DMS53 treated with DMSO at 0.1 percent for 48 hours (cell line): ENCODE measurements around the gene DIO2.

Experiments used
- DNase-seq: peaks from one replicate; lab custom pipeline; 2025; ENCODE audit not compliant: unreplicated experiment; lab: John Stamatoyannopoulos, UW

Gene DIO2

DNA sequence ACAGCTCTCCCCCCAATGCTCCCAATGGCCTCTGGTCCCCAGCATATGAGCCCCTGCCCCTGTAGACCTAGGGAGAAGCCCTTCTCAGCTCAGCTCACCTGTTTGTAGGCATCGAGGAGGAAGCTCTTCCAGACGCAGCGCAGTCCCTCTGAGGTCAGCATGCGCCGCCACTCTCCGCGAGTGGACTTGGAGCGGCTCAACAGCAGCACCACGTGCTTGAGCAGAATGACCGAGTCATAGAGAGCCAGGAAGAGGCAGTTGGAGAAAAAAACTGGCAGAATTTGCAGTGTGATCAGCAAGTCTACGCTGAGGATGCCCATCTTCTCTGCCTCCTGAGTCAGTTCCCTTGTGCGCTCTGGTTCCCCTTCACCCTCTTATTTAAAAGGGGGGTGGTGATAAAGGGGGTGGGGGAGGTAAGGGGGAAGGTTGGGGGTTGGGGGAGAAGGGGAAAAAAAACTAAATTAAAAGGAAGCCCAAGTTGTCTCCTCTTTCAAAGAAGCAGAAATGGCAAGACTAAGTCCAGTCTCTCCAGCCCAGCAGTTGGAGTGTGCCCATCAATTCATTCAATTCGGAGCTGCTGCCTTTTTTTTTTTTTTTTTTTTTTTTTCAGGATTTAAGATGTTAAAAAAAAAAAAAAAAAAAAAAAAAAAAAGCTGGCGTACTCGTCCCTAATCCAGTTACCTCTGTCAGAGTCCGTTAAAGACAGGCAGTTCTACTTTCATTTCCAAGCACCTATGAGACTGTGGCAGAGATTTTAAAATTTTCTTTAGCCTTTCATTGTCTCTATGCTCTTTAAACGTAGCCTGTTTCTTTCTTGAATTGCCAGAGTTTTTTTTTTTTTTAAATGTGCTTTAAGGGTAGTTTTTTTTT lies at the start of gene DIO2:
DIO2 (minus strand) TSS at position 352 of the 870 bp plus-strand sequence; CDS start at position 320, 32 bp downstream.
- peak; percentile 53 for DNase-seq

- DNase-seq = no peak
Measured at GRCh38 chr14:80260645-80261044, 49.3 kb upstream of the DIO2 start.

- no peak for DNase-seq
Measured at GRCh38 chr14:80239631-80240030, 28.3 kb upstream of the DIO2 start.

DNA sequence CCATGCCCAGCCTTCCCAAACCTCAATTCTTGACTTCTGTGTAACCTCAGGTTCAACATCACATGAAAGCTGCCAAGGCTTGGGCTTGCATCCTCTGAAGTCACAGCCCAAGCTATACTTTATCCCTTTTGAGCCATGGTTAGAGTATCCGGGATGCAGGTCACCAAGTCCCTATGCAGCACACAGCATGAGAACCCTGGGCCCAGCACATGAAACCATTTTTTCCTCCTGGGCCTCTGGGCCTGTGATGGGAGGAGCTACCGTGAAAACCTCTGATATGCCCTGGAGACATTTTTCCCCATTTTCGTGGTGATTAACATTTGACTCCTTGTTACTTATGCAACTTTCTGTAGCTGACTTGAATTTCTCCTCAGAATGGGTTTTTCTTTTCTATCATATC lies 25.8 kb upstream of the DIO2 start:
- DNase-seq = no peak

- no peak for DNase-seq
Measured at GRCh38 chr14:80233470-80234089, 22.3 kb upstream of the DIO2 start.

- no peak for DNase-seq
Measured at GRCh38 chr14:80231702-80232101, 20.4 kb upstream of the DIO2 start.

DNA sequence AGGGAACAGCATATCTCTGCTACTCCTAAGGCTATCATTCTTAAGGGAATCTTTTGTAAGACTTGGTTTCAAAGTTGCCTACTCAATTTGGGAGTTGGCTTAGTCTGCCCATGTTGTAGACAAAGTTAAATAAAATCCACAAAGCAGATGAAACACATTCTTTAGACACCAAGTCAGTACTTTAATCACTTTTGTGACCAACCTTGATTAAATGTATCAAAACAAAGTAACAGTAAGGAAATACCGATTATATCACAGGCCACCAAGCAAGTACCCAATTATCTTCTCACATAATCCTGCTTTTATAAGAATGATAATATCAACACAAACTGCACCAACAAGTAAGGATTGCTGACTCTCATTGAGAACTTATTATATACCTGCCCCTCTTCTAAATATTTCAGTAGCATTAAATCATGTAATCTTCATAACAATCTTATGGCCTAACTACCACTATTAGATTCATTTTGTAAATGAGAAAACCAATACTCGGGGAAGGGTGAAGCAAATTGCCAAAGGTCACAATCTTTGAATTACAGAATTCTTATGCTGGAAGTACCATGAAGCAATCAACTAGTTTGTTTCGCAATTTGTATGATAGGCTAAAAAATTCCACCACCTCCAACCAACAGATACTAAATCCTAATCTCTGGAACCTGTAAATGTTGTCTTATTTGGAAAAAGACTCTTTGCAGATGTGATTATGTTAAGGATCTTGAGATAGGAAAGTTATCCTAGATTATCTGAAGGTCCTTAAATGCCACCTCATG lies 12.6 kb upstream of the DIO2 start:
- DNase-seq = no peak

GRCh38 chr14:80216818-80217217 lies 5.5 kb upstream of the DIO2 start:
- DNase-seq = no peak

DNA sequence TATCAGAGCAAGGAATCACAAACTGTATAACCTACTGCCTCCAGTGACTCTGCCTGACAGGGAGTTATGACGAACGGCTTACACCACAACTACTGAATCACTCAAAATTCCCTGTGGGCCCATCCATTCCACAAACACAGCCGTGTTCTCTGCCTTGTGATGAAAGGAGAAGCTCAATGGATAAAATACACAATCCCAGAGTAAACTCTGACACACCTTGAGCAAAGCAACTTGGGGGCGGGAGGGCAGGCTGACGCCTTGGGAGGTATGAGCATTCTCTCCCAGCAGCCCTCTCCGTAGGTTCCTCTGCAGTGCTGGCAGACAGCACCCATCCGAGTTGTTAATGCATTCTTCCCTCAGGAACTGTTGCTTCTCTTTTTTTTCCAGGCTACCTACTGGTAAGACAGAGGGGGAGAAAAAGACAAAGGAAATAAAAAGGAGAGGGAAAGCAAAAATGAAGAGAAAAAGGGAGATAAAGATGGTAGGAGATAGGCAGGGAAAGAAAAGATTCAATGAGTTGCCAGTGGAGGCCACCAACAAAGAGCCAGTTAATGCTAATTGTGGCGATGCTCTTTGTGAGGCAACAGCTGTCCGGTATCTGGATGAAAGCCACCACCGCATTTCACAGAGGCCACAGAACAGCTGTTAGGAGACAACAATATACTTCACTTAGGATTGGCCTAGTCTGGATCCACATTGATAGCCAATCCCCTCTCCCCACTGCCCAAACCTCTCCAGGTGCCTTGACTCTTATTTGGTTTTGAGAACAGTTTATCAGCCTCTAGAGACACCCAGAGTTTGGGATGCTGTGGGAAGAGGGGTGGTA lies 4.7 kb upstream of the DIO2 start:
- DNase-seq = no peak

GRCh38 chr14:80215081-80215480 lies 3.8 kb upstream of the DIO2 start:
- no peak for DNase-seq

DNA sequence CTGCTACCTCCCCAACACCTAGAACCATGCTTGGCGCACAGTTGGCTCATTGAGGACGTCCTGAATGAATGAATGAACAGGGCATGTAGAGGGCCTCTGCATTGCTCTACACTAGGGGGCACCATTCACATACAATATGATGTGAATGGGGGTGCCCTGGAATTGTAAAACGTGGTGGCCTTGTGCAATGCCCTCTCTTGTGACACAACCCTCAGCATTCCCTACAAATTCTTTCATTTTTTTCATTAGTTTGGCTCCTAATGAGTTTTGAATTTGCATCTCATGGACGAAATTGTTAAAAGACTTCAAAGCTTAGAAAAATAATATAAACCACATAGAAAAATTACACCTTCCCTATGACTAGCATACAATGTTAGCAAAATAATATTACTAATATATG lies 2.3 kb upstream of the DIO2 start:
- DNase-seq = peak; percentile 8

GRCh38 chr14:80212023-80212397 lies 706 bp upstream of the DIO2 start:
- DNase-seq = no peak

DNA sequence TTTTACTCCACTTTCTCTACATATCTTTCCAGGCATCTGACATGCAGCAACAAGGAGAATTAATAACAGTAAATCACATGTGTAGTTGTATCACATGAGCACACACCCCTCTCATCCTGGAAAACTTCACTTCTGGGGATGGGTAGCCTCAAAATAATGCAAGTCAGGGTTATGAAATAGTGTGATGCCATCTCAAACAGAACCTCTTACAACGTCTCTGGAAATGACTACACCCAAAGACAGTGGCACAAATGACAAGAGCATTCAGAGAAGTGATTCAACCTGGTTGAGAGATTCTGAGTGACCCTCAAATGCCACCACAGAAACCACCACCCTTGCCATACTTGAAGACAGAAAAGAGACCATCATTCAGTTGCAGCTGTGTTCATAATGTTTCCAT lies 2.8 kb downstream of the DIO2 start:
- no peak for DNase-seq

DNA sequence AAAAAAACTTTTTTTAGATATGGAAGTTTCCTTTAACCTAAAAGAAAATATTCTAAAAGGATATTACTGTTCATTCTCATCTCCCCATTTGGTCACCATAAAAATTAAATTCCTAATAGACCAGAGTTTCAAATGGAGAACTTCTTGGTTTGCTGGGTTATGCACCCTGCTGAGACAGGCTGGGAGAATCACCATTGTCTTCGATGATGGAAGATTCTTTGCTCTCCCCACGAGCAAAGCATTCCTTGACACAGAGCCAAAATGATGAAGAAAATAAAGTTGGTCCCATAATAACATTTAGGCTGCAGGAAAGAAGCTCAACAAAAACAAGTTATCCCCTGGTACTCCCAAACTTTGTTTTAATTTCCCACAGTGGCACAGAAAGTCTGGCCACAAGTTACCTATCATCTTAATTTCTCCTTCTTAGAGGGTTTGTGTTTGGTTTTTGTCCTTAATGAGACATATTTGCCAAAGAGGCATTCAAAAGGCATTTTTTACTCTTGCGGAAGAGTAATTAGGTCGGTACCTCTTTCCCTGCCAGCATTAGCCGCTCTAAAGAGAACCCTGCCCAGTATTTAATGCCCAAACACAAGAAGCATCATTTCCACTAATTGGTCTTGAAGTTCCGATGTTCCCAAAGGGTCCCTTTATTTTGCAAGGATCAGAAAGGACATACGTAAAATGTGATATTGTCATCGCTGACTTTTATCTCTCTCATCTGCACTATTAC lies 4.8 kb downstream of the DIO2 start:
- no peak for DNase-seq

DNA sequence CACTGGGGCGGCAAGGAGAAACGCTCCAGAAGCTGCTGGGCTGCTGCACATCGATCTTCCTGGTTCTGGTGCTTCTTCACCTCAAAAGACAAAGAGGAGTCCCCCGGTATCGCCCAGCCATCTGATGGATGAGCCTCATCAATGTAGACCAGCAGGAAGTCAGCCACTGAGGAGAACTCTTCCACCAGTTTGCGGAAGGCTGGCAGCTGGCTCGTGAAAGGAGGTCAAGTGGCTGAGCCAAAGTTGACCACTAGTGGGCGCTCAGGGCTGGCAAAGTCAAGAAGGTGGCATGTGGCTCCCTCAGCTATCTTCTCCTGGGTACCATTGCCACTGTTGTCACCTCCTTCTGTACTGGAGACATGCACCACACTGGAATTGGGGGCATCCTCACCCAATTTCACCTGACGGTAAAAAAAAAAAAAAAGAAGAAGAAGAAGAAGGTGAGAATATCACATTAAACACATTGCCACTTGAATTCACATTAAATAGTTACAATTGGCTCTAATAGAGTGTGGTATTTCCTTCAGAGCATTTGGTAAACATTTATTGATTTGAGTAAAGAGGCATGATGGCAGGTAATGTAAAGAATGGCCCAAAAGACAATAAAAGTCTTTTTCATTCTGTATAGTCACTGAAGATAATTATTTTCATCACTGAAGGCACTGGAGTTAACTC lies 8.3 kb downstream of the DIO2 start:
- DNase-seq = peak; percentile 10

- no peak for DNase-seq
Measured at GRCh38 chr14:80200093-80200492, 11.2 kb downstream of the DIO2 start.

- no peak for DNase-seq
Measured at GRCh38 chr14:80188571-80188970, 22.7 kb downstream of the DIO2 start.

DNA sequence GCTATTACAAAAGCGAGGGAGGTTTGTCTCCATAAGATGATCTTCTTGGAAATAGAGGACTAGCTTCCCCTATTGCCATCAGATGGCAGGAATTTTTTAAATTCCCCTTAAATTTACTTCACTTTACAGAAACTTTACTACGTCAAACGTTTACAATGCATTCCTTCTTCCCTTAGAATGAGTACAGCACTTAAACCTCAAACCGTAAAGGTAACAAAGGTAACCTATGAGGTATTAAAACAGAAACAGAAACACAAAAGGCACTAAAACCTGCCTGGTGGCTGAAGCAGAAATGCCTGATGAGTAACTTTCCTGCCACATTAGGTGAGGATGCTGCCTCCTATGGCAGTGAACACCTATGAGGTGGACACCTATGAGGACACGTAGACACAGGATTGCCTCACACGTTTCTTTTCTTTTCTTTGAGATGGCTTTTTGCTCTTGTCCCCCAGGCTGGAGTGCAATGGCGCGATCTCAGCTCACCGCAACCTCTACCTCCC lies 25.0 kb downstream of the DIO2 start:
- no peak for DNase-seq

DNA sequence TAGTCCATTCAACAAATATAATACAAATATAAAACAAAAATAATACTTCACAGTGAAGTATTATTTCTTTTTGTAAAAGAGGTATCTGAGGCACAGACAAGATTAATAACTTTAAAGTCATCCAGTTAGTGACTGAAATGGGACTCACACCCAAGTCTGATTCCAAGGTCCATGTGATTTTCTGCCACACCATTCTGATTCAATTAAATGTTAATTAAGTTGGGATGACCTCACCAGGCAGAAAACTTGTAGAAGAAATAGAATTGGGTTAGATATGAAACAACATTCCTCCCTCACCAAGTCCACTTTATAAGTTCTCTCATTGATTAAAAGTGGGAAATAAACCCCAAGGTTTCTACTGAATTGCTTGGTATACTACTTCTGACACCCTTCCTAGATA lies 34.4 kb downstream of the DIO2 start:
- no peak for DNase-seq
